ENCODE results near the gene PA2G4. TPM values are rescaled to one million over a fixed set of nuclear protein-coding genes. Genes with fewer than 3 reads are reported as not detected.

Gene PA2G4
- total and polyA plus RNA-seq, 2 donors (not counting 3 experiments of a cell fraction or from before 2014, with no cell fraction given) = 121 to 188 TPM

DNA sequence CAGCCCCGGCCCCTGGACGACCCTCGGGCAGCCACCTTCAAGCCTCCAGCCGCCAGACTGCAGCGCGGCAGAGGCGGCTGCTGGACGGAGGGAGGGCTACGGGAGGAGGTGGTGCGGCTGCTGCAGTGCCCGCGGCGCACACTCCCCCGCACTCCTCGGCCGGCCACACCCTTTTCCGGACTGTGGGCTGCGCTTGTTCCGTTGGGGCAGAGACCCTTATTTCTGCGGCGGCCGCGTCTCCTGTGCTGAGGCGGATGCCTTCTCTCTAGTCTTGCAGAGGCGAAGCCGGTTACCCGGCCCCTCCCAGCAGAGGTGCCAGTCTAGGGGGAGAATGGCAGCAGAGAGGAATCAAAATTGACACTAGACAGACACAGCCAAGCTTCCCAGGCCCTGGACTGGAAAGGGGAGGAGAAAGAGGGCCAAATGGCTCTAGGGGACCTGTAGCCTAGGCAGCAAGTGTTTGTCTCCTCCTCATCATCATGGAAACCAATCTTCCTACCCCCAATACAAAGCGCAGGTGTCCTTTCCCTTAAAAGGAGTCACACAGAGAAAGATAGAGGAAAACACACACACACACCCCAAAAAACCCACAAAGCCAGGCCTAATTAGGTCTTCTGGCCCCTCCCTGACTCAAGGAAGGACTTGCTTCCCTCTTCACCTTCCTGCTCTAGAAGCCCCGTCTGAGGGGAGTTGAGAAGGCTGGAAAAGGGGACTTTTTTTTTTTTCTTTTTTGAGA lies 25.0 kb downstream of the PA2G4 start:
- intact Hi-C loops (cut with micrococcal nuclease) = no loop called here
- no peaks in the 10 kb centered on the region for H3K9me1 ChIP-seq (replicated peaks; ENCODE audit: control insufficient read depth, extremely low read depth, insufficient read depth, low read length)
- CTCF ChIA-PET = interaction anchor here (1.0 to 3.1 kb wide), 2 partner anchors 11 to 60 kb away, joined by 4 to 31 read pairs; partner anchors contain the start of gene ZC3H10
- H3K9me3 ChIP-seq (replicated peaks; ENCODE audit: control insufficient read depth, insufficient read depth, low read length) = no peaks in the 10 kb centered on the region
- peaks cover 19% of the 10 kb centered on the region for H3K79me2 ChIP-seq (ENCODE audit: control insufficient read depth, insufficient read depth, low read length)
- peak; percentile 73 for FAIRE-seq
- peak overlapping the region; percentile 16 for H2AFZ ChIP-seq (ENCODE audit: low read depth, low read length)
- no TSS peak for BruUV-seq (replicated peaks)
- H3K9ac ChIP-seq (replicated peaks; ENCODE audit: extremely low read depth, insufficient read depth, low read length) = peak overlapping the region; percentile 66
- no peak overlapping the region for H3K27ac ChIP-seq (ENCODE audit: insufficient read depth, low read depth, low read length)
- H3K4me3 ChIP-seq (replicated peaks in 1 of 3; ENCODE audit: insufficient read depth in 1 of 3, low read depth in 1 of 3, low read length in 3 of 3) = peak overlapping the region; percentile 63 to 75 (median 68)
- H3K4me2 ChIP-seq (ENCODE audit: insufficient read depth, low read length) = peak overlapping the region; percentile 54
- H4K20me1 ChIP-seq (replicated peaks; ENCODE audit: control insufficient read depth, extremely low read depth, insufficient read depth, low read length) = no peaks in the 10 kb centered on the region
- POLR2A ChIA-PET = interaction anchor here (0.6 to 2.3 kb wide), 2 partner anchors 29 to 206 kb away, joined by 3 to 38 read pairs; partner anchors contain the start of gene MYL6
- H3K36me3 ChIP-seq (ENCODE audit: control insufficient read depth in 2 of 2, extremely low read depth in 1 of 2, insufficient read depth in 2 of 2, low read length in 2 of 2) = peaks cover 9 to 33% of the 10 kb centered on the region in 2 experiments
- dilution Hi-C loops (cut with MboI; ENCODE audit: extremely low pct_ligation_motif_present, low sequenced_read_pairs) = no loop called here
- no peaks in the 10 kb centered on the region for H3K27me3 ChIP-seq (ENCODE audit: control insufficient read depth in 2 of 2, insufficient read depth in 2 of 2, low read length in 2 of 2)
- DNase-seq (ENCODE audit: low read depth, low spot score) = peak; percentile 51
- H3K4me1 ChIP-seq (ENCODE audit: control insufficient read depth, extremely low read depth, insufficient read depth, low read length) = peaks cover 28% of the 10 kb centered on the region
- TF ChIP-seq MYC (IDR thresholded peaks at IDR 0.05; ENCODE audit: low read depth, low read length) (no peak), POLR2A (IDR thresholded peaks at IDR 0.05; ENCODE audit: low read depth, low read length) (peak; percentile 32), POLR2AphosphoS5 (IDR thresholded peaks at IDR 0.05; ENCODE audit: insufficient read depth, low read depth, low read length) (peak; percentile 70)

DNA sequence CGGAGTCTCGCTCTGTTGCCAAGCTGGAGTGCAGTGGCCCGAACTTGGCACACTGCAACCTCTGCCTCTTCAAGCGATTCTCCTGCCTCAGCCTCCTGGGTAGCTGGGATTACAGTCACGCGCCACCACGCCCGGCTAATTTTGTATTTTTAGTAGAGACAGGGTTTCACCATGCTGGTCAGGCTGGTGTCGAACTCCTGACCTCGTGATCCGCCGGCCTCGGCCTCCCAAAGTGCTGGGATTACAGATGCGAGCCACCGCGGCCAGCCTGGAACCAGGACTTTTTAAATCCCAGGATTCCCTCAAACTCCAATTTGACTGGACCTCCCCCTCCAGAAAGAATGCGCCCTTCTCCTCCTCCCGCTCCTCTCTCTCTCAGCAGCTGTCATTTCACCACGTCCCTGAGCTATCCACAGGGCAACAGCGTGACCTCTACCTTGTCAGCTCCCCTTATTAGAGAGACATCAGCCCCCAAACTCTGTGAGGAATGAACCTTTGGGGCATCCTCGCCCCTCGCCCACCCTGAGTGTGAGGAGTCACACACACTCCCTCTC lies 25.7 kb downstream of the PA2G4 start:
- Histone ChIP-seq H3K4me3 (replicated peaks in 1 of 3; ENCODE audit: insufficient read depth in 1 of 3, low read depth in 1 of 3, low read length in 3 of 3) (no peak overlapping the region), H3K9ac (replicated peaks; ENCODE audit: extremely low read depth, insufficient read depth, low read length) (no peak overlapping the region), H3K4me1 (ENCODE audit: control insufficient read depth, extremely low read depth, insufficient read depth, low read length) (peaks cover 28% of the 10 kb centered on the region), H4K20me1 (replicated peaks; ENCODE audit: control insufficient read depth, extremely low read depth, insufficient read depth, low read length) (no peaks in the 10 kb centered on the region), H3K27me3 (ENCODE audit: control insufficient read depth in 2 of 2, insufficient read depth in 2 of 2, low read length in 2 of 2) (no peaks in the 10 kb centered on the region), H3K9me1 (replicated peaks; ENCODE audit: control insufficient read depth, extremely low read depth, insufficient read depth, low read length) (no peaks in the 10 kb centered on the region), H3K79me2 (ENCODE audit: control insufficient read depth, insufficient read depth, low read length) (peaks cover 19% of the 10 kb centered on the region), H3K27ac (ENCODE audit: insufficient read depth, low read depth, low read length) (no peak overlapping the region), H2AFZ (ENCODE audit: low read depth, low read length) (no peak overlapping the region), H3K9me3 (replicated peaks; ENCODE audit: control insufficient read depth, insufficient read depth, low read length) (no peaks in the 10 kb centered on the region), H3K4me2 (ENCODE audit: insufficient read depth, low read length) (peak overlapping the region; percentile 54), H3K36me3 (ENCODE audit: control insufficient read depth in 2 of 2, extremely low read depth in 1 of 2, insufficient read depth in 2 of 2, low read length in 2 of 2) (peaks cover 9 to 33% of the 10 kb centered on the region in 2 experiments)
- no peak for FAIRE-seq
- TF ChIP-seq EZH2 (IDR thresholded peaks at IDR 0.05; ENCODE audit: borderline replicate concordance, low read depth, low read length, severe bottlenecking) (no peak), JUN (IDR thresholded peaks at IDR 0.05; ENCODE audit: borderline replicate concordance, insufficient read depth, insufficient read length, low read depth) (no peak), GATA2 (IDR thresholded peaks at IDR 0.05; ENCODE audit: insufficient read depth, insufficient read length, low read depth, low read length) (no peak), MYC (IDR thresholded peaks at IDR 0.05; ENCODE audit: low read depth, low read length) (no peak), POLR2A (IDR thresholded peaks at IDR 0.05; ENCODE audit: low read depth, low read length) (no peak), POLR2AphosphoS5 (IDR thresholded peaks at IDR 0.05; ENCODE audit: insufficient read depth, low read depth, low read length) (no peak), FOS (IDR thresholded peaks at IDR 0.05; ENCODE audit: borderline replicate concordance, insufficient read depth, low read length) (no peak)
- TF ChIP-seq, protein P1, sequence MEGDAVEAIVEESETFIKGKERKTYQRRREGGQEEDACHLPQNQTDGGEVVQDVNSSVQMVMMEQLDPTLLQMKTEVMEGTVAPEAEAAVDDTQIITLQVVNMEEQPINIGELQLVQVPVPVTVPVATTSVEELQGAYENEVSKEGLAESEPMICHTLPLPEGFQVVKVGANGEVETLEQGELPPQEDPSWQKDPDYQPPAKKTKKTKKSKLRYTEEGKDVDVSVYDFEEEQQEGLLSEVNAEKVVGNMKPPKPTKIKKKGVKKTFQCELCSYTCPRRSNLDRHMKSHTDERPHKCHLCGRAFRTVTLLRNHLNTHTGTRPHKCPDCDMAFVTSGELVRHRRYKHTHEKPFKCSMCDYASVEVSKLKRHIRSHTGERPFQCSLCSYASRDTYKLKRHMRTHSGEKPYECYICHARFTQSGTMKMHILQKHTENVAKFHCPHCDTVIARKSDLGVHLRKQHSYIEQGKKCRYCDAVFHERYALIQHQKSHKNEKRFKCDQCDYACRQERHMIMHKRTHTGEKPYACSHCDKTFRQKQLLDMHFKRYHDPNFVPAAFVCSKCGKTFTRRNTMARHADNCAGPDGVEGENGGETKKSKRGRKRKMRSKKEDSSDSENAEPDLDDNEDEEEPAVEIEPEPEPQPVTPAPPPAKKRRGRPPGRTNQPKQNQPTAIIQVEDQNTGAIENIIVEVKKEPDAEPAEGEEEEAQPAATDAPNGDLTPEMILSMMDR (IDR thresholded peaks at IDR 0.05; ENCODE audit: extremely low read depth in 1 of 2, insufficient read depth in 1 of 2, low read depth in 1 of 2, low read length in 2 of 2) = no peak
- TF ChIP-seq, protein P2, sequence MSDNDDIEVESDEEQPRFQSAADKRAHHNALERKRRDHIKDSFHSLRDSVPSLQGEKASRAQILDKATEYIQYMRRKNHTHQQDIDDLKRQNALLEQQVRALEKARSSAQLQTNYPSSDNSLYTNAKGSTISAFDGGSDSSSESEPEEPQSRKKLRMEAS (IDR thresholded peaks at IDR 0.05; ENCODE audit: insufficient read depth, insufficient read length) = no peak
- no TSS peak for BruUV-seq (replicated peaks)
- intact Hi-C loops (cut with micrococcal nuclease) = no loop called here
- dilution Hi-C loops (cut with MboI; ENCODE audit: extremely low pct_ligation_motif_present, low sequenced_read_pairs) = no loop called here
- no peak for DNase-seq (ENCODE audit: low read depth, low spot score)
- ChIA-PET CTCF (interaction anchor here (1.0 kb wide), 1 partner anchor 60 kb away, joined by 4 read pairs; no protein-coding TSS in a partner anchor), POLR2A (no interaction called here)
